ENCODE measurements around the gene NUFIP1. TPM values are rescaled to one million over a fixed set of nuclear protein-coding genes. Genes with fewer than 3 reads are reported as not detected.
A peak's percentile ranks its signal among the peaks of the same experiment; 100 is the strongest.

NUFIP1 gene
- total and polyA plus RNA-seq, 4 donors = 0.92 to 2.0 (median 1.7) TPM

DNA sequence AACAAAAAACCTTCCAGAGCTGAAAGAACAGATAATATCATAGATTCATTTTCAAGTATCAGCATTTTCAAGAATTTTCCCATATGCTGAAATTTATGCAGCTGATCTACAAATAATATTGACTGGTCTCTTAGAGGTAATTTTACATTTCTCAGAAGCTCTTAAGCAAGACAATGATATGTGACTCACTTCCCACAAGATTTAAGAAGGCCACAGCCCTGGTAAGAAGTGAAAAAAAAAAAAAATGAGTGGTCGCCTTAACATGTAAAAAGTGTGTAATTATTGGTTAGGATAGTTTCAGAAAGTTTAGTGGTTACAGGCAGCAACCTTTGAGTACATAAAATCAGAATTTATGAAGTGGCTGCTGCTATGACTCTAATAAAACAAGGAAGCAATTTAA is 54.5 kb downstream of the NUFIP1 start:
- Histone ChIP-seq H3K27ac (ENCODE audit: low read depth in 1 of 2, low read length in 2 of 2) (no peak overlapping the region), H3K4me3 (ENCODE audit: low read depth in 1 of 3, low read length in 3 of 3) (no peak overlapping the region), H3K27me3 (ENCODE audit: control insufficient read depth in 4 of 4, insufficient read depth in 4 of 4, low read length in 3 of 4) (no peaks in the 10 kb centered on the region), H3K9ac (ENCODE audit: low read depth in 1 of 2, low read length in 2 of 2) (no peak overlapping the region), H3K9me3 (ENCODE audit: control insufficient read depth in 4 of 4, low read length in 3 of 4) (no peaks in the 10 kb centered on the region), H3K36me3 (ENCODE audit: control insufficient read depth in 4 of 4, insufficient read depth in 3 of 4, low read depth in 1 of 4, low read length in 3 of 4) (no peaks in the 10 kb centered on the region), H3K4me1 (ENCODE audit: control insufficient read depth in 4 of 4, insufficient read depth in 4 of 4, low read length in 3 of 4) (peaks cover 0 to 1% (median 0%) of the 10 kb centered on the region in 4 donors)
- WGBS = 0% methylated on average over 1 of the region's 1 CpG
- no peak for DNase-seq (ENCODE audit: low spot score)
- TF ChIP-seq GABPA (IDR thresholded peaks at IDR 0.05 in 1 of 2, conservative IDR thresholded peaks at IDR 0.05 in 1 of 2) = no peak
- no peak for TF ChIP-seq HNF4G (IDR thresholded peaks at IDR 0.05)
- TF ChIP-seq YY1 (IDR thresholded peaks at IDR 0.05) = no peak
- TF ChIP-seq RXRA (IDR thresholded peaks at IDR 0.05) = no peak
- TF ChIP-seq, protein P1, sequence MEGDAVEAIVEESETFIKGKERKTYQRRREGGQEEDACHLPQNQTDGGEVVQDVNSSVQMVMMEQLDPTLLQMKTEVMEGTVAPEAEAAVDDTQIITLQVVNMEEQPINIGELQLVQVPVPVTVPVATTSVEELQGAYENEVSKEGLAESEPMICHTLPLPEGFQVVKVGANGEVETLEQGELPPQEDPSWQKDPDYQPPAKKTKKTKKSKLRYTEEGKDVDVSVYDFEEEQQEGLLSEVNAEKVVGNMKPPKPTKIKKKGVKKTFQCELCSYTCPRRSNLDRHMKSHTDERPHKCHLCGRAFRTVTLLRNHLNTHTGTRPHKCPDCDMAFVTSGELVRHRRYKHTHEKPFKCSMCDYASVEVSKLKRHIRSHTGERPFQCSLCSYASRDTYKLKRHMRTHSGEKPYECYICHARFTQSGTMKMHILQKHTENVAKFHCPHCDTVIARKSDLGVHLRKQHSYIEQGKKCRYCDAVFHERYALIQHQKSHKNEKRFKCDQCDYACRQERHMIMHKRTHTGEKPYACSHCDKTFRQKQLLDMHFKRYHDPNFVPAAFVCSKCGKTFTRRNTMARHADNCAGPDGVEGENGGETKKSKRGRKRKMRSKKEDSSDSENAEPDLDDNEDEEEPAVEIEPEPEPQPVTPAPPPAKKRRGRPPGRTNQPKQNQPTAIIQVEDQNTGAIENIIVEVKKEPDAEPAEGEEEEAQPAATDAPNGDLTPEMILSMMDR (IDR thresholded peaks at IDR 0.05; ENCODE audit: low read depth, low read length, missing input control) = no peak
- no peak for TF ChIP-seq NR2F2 (IDR thresholded peaks at IDR 0.05)
- no peak for TF ChIP-seq TAF1 (conservative IDR thresholded peaks at IDR 0.05)
- TF ChIP-seq, protein P2, sequence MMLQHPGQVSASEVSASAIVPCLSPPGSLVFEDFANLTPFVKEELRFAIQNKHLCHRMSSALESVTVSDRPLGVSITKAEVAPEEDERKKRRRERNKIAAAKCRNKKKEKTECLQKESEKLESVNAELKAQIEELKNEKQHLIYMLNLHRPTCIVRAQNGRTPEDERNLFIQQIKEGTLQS (IDR thresholded peaks at IDR 0.05) = no peak
- TF ChIP-seq EGR1 (IDR thresholded peaks at IDR 0.05; ENCODE audit: low read depth in 2 of 2) = no peak
- TF ChIP-seq HNF4A (conservative IDR thresholded peaks at IDR 0.05) = no peak
- no peak for TF ChIP-seq FOXA1 (IDR thresholded peaks at IDR 0.05)
- TF ChIP-seq, protein P3, sequence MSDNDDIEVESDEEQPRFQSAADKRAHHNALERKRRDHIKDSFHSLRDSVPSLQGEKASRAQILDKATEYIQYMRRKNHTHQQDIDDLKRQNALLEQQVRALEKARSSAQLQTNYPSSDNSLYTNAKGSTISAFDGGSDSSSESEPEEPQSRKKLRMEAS (IDR thresholded peaks at IDR 0.05) = no peak

DNA sequence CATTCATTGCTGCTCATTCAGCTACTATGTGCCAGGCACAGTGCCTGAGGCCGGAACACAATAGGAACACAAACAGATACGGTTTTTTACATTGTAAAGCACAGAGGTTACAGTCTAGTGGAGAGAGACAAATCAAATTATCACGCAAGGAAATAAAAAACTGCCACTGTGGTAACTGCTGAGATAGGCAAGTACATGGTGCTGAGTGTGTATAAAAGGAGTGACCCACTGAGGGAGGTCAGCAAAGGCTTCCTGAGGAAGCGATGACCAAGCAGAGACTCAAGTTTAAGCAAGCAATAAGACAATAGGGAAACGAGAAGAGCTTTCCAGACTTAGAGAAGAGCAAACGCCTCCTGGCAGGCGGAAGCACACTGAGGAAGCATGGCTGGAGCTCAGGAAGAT is 56.4 kb downstream of the NUFIP1 start:
- WGBS = 66% methylated on average over 7 of the region's 7 CpGs
- H3K36me3 ChIP-seq (ENCODE audit: control insufficient read depth in 4 of 4, insufficient read depth in 3 of 4, low read depth in 1 of 4, low read length in 3 of 4) = no peaks in the 10 kb centered on the region
- H3K4me1 ChIP-seq (ENCODE audit: control insufficient read depth in 4 of 4, insufficient read depth in 4 of 4, low read length in 3 of 4) = peaks cover 0 to 1% (median 0%) of the 10 kb centered on the region in 4 donors
- peak overlapping the region in 1 of 2 donors; percentile 9 for H3K27ac ChIP-seq (ENCODE audit: low read depth in 1 of 2, low read length in 2 of 2)
- DNase-seq (ENCODE audit: low spot score) = no peak
- TF ChIP-seq YY1 (IDR thresholded peaks at IDR 0.05) = peak; percentile 28
- TF ChIP-seq, protein P3 (IDR thresholded peaks at IDR 0.05) = peak; percentile 78
- TF ChIP-seq NR2F2 (IDR thresholded peaks at IDR 0.05) = peak; percentile 95
- peak; percentile 17 to 39 for TF ChIP-seq RXRA (IDR thresholded peaks at IDR 0.05)
- peak in 1 of 2 donors; percentile 34 for TF ChIP-seq EGR1 (IDR thresholded peaks at IDR 0.05; ENCODE audit: low read depth in 2 of 2)
- no peak for TF ChIP-seq RAD21 (IDR thresholded peaks at IDR 0.05)
- no peak for TF ChIP-seq FOXA1 (IDR thresholded peaks at IDR 0.05)
- no peak for TF ChIP-seq HNF4G (IDR thresholded peaks at IDR 0.05)
- no peak for TF ChIP-seq GABPA (IDR thresholded peaks at IDR 0.05 in 1 of 2, conservative IDR thresholded peaks at IDR 0.05 in 1 of 2)
- TF ChIP-seq SP1 (IDR thresholded peaks at IDR 0.05) = peak; percentile 52
- H3K9ac ChIP-seq (ENCODE audit: low read depth in 1 of 2, low read length in 2 of 2) = no peak overlapping the region
- no peaks in the 10 kb centered on the region for H3K9me3 ChIP-seq (ENCODE audit: control insufficient read depth in 4 of 4, low read length in 3 of 4)
- no peaks in the 10 kb centered on the region for H3K27me3 ChIP-seq (ENCODE audit: control insufficient read depth in 4 of 4, insufficient read depth in 4 of 4, low read length in 3 of 4)
- H3K4me3 ChIP-seq (ENCODE audit: low read depth in 1 of 3, low read length in 3 of 3) = no peak overlapping the region

DNA sequence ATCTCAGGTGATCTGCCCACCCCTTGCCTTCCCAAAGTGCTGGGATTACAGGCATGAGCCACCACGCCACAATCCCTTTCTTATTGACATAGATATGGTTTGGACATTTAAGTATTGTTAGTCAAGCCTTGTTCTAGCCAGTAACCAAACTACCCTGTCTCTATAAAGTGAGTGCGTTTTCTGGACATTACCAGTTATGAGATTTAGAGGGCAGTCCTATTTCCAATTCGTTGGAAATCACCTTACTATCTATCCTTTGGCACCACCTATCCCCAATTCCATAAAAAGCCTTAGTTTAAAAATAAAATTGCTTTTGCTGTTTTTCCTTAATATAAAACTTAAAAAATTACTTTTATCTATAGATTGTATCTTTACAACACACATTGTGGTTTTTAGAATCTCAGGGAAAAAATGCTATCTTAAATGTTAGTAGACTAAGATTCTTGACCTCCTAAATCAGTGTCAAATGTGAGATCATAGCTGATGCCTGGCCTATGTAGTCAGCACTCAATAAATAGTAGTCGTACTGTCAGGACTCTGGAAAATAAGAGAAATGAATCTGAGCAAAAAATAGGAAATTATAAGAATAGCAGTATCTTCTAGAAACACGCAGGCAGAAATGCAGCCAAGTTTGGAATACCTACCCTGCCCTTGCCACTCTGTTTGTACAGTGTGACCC is 57.0 kb downstream of the NUFIP1 start:
- Histone ChIP-seq H3K27me3 (ENCODE audit: control insufficient read depth in 4 of 4, insufficient read depth in 4 of 4, low read length in 3 of 4) (no peaks in the 10 kb centered on the region), H3K4me1 (ENCODE audit: control insufficient read depth in 4 of 4, insufficient read depth in 4 of 4, low read length in 3 of 4) (peaks cover 0 to 1% (median 0%) of the 10 kb centered on the region in 4 donors), H3K9me3 (ENCODE audit: control insufficient read depth in 4 of 4, low read length in 3 of 4) (no peaks in the 10 kb centered on the region), H3K27ac (ENCODE audit: low read depth in 1 of 2, low read length in 2 of 2) (peak overlapping the region; percentile 9 to 16), H3K36me3 (ENCODE audit: control insufficient read depth in 4 of 4, insufficient read depth in 3 of 4, low read depth in 1 of 4, low read length in 3 of 4) (no peaks in the 10 kb centered on the region), H3K9ac (ENCODE audit: low read depth in 1 of 2, low read length in 2 of 2) (no peak overlapping the region), H3K4me3 (ENCODE audit: low read depth in 1 of 3, low read length in 3 of 3) (no peak overlapping the region)
- 60% methylated on average over 5 of the region's 5 CpGs for WGBS
- no peak for DNase-seq (ENCODE audit: low spot score)
- TF ChIP-seq, protein P2 (IDR thresholded peaks at IDR 0.05) = no peak
- TF ChIP-seq RXRA (IDR thresholded peaks at IDR 0.05) (no peak), FOXA1 (IDR thresholded peaks at IDR 0.05) (no peak), GABPA (IDR thresholded peaks at IDR 0.05 in 1 of 2, conservative IDR thresholded peaks at IDR 0.05 in 1 of 2) (no peak), TAF1 (conservative IDR thresholded peaks at IDR 0.05) (no peak), YY1 (IDR thresholded peaks at IDR 0.05) (no peak), EGR1 (IDR thresholded peaks at IDR 0.05; ENCODE audit: low read depth in 2 of 2) (no peak), HNF4G (IDR thresholded peaks at IDR 0.05) (no peak), NR2F2 (IDR thresholded peaks at IDR 0.05) (no peak), RAD21 (IDR thresholded peaks at IDR 0.05) (no peak), JUND (IDR thresholded peaks at IDR 0.05) (no peak)
- TF ChIP-seq, protein P4, sequence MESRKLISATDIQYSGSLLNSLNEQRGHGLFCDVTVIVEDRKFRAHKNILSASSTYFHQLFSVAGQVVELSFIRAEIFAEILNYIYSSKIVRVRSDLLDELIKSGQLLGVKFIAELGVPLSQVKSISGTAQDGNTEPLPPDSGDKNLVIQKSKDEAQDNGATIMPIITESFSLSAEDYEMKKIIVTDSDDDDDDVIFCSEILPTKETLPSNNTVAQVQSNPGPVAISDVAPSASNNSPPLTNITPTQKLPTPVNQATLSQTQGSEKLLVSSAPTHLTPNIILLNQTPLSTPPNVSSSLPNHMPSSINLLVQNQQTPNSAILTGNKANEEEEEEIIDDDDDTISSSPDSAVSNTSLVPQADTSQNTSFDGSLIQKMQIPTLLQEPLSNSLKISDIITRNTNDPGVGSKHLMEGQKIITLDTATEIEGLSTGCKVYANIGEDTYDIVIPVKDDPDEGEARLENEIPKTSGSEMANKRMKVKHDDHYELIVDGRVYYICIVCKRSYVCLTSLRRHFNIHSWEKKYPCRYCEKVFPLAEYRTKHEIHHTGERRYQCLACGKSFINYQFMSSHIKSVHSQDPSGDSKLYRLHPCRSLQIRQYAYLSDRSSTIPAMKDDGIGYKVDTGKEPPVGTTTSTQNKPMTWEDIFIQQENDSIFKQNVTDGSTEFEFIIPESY (IDR thresholded peaks at IDR 0.05) = no peak
- TF ChIP-seq, protein P3 (IDR thresholded peaks at IDR 0.05) = no peak
- TF ChIP-seq, protein P1 (IDR thresholded peaks at IDR 0.05; ENCODE audit: low read depth, low read length, missing input control) = no peak
